ENCODE data around the gene CKLF.

The CKLF gene

DNA sequence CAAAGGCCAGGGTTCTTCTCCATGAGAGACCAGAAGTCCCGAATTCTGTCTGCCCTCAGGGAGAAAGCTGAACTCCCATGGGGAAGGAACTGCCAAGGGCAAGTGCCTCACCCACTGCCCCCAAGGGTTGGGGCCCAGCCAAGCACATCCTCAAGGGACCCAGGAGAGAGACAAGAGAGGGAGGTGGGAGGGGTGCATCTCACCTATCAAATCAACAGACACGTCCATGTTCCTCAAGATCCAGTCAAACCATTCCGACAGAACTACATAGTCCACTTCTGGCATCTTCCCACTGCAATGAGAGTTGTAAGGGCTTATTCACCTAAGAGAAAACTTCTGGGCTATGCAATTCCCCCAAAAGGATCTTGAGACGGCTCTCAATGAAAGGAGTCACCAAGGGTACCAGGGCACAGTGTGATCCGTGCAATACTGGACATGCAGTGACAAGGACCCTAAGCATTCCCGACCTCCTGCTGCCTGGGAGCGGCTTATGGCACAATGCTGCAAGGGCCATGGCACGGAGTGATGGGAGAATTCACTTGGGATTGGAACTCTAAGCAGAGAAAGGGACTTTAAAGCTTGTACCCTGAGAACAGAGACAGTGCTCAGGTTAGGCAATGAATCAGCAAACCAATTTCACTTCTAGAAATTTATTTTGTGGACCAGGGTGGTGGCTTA lies 34.7 kb upstream of the CKLF start:
- no peak for DNase-seq

DNA sequence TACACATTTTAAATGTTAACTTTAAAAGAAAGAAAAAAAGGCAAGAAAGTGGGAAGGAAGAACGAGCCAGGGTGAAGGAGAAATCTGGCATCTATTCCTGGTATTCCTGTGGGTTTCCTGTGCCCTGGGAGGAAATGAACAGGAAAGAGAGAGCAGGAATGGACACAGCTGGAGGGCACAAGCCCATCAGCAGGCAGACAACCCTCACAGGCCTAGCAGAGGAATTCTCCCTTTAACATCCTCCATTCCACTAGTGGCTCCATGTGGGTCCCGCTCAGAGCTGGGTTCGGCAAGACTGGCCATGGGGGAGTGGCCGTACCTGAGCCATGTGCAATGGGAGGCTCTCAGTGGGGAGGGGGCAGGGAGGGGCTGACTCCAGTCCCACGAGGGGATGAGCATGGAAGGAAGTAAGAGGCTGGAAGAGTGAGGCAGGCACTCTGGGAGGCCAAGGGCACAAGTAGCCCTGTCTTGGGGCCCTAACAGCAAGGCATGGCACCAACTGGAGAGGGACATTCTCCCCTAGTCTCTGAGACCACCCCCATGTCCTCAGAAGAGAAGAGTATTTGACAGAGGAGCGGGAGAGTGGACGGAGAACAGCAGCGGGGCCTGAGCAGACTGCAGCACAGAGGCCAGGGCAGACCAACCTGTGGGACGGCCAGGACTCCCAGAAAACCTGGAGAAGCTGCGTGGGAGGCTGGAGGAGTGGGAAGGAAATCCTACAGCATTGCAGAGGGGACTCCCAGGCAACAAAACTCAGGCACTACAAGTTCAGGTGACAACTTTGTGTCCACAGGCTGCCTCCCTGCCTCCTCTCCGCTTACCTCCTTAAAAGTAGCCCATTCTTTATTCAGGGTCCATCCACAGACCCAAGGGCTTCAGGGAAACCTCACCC lies 32.6 kb upstream of the CKLF start:
- DNase-seq, result no peak

DNA sequence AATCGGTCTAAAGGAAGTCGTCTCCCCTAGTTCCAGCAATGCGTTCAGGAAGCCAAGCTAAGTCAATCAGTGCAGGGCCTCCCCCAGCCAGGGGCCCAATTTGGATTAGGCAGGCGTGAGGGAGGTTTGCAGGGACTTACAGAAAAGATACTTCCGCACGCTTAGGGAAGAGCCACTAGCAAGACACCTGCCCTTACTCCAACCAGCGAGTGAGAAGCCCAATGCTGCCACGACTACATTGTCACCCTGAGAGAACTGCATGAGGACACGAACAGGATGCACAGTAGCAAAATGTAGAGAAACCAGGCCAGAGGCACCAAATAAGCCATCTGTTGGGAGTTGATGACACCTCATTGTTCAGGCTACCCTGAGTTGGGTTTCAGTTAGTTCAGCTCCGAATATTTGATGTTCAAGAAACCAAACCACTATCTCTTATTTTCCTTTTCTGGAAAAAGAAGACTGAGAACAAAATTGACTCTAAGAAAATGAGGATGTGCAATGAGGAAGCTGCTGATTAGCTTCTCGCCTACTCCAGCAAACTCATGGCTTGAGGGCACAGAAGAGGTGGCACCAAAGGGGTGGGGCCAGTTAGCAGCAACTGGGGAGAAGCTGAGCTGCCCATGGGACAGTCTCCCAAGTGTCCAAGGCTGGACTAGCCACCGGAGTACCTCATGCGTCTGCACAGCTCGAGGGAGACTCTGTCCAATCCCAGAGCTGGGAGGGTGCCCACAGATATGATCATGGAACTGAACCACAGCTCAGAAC lies 31.8 kb upstream of the CKLF start:
- DNase-seq, result peak in 1 of 5 donors; percentile 41

DNA sequence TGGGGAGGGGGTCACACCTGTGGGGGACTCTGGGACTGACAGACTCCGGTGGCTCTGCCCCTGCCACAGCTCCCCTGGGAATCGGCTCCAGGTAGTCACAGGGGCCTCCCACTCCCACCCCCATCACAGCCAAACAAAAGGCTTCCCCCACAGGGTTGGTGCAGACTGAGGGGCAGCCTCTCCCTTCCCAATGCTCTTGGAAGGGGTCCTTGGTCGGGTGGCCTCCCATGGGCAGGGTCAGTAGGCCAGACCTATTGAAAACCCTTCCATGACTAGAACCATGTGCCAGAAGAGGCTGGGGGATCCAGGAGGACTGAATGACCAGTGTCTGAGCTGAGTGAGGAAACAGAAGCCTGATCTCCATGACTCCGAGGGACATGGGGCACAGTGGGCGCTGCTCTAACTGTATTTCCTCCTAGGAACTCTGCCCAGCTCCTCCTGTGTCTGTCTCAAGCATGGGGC lies 31.1 kb upstream of the CKLF start:
- no peak for DNase-seq

DNA sequence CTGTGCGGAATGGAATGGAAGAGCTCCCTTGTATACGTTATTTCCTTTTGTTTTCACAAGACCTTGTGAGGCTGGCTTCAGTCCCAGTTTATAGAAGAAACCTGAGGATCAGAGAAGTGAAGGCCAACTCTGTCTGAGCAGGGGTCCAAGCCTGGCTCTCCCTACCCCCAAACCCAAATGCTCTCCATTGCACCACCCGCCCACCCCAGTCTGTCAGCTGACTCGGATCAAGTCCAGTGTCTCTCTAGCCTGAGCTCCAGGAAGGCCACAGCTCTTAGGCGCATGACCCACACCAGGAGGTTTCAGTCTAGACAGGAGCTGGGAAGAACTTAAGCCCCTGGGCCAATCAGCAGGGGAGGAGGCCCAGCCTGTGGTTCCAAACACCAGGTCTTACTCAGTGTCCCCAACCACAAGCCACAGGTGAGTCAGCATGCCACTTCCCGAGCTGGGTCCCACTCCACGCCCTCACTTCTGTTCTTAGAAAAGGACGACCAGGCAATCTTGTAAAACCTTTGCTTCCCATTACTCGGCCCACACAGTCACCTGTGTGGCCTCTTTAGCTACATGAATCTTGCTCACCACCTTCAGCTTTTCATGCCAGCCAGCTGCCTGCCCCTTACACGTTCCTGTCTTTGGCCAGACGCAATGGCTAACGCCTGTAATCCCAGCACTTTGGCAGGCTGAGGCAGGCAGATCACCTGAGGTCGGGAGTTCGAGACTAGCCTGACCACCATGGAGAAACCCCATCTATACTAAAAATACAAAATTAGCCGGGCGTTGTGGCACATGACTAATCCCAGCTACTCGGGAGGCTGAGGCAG lies 30.2 kb upstream of the CKLF start:
- DNase-seq, result peak; percentile 54 to 98 (median 71)

DNA sequence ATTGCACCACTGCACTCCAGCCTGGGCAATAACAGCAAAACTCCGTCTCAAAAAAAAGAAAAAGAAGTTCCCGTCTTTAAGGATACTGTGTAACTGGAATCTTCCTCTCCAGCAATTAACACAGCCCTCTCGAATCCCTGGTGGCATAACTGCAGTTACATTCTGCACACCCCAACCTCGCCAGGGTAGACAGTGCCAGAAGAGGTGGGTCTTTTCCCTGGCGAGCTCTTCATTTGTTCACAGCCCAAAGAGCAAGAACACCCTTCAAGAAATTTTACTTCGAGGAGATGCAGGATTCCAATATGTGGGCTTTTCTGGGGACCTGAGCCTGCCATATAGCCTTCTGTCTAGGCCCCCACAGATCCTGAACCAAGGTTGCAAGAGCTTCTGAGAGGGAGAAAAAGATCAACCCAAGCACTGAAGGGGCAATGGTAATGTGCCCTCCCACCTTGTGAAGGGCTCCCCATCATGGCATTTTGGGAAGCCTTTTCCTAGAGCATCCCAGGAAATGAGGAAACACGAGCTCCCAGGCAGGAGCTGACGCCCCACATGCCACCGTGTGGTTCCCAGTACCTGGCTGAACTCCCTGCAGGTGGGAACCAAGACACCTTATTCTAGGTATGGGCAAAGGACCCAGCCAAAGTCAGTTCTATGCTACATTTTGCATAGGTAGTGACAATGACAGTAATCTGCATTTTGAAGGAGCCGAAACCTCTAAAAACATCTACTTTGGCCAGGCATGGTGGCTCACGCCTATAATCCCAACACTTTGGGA lies 29.4 kb upstream of the CKLF start:
- no peak for DNase-seq

DNA sequence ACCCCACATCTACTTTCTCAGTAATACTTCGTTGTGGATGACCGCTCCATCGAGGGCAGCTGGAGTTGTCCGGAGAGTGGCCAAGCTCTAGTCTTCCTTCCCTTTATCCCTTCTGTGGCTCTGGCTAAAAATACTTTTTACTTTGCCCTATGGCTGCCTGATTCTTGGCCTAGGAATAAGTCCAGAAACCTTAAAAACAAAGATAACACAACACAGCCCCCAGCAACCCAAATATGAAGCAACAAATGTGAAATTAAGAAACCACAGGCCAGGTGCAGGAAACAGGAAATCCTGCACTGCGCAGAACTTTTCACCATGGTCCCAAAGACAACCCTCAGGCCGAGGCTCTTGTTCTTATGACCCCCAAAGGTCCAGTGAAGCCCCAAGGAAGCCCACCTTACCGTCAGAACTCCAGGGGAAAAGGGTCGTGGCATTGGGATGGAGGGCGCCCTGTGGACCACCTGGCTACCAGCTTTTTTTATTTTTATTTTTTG lies 28.5 kb upstream of the CKLF start:
- peak in 3 of 5 donors; percentile 19 to 87 (median 21) for DNase-seq

DNA sequence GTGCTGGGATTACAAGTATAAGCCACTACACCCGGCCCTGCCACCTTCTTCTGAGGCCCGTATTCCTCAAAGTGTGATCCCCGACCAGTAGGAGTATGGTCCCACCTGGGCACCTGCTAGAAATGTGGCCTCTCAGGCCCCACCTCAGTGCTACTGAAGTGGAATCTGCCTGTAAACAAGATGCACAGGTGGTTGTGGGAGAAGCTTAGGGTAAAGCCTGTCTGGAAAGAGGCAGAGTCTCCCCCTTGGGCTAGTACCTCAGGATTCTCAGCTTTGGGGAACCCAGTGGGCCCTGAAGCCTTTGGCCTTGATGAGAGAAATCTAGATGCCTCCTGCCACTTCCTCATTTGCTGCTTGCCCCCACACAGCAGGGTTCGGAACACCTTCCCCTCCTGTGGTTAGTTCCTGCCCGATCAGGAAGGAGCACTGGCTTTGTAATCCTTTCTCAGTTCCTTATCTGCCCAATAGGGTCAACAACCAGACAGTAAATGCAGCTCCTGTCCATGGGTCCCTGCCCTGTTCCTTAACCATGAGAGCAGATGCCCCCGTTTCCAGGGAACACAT lies 27.7 kb upstream of the CKLF start:
- peak in 1 of 5 donors; percentile 72 for DNase-seq

DNA sequence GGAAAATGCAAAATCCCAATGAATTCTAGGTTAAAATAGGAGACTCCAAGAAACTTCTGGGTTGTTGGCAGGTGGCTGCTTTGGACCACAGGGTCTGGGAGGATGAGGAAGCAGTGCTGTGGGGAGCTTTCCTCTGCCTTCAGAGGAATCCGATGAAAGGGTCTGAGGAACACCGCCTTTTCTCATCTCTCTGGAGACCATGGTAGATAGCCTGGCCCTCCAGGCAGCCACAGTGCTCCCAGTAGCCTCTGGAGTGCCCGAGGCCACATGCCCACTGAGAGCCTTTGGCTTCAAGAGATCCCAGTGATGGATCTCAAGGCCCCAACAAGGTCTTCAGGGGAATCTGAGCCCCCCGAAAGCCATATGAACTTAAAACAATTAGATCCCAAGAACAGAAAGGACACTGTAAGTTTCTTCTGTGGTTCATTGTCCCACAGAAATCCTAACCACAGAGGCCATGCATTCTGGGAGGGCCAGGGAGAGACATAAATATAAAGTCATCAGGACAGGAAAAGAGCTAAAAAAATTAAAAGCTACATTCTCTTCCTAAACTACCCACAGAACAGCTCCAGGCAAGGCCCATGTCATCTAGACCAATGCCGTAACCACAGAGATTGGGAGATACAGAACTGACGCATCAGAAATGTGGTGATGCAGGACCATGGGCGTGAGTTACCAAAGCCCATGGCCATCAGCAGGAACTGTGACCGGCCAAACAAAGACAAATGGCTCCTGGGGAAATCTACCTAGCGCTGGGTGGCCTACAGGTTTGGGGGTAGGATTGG lies 26.8 kb upstream of the CKLF start:
- no peak for DNase-seq

DNA sequence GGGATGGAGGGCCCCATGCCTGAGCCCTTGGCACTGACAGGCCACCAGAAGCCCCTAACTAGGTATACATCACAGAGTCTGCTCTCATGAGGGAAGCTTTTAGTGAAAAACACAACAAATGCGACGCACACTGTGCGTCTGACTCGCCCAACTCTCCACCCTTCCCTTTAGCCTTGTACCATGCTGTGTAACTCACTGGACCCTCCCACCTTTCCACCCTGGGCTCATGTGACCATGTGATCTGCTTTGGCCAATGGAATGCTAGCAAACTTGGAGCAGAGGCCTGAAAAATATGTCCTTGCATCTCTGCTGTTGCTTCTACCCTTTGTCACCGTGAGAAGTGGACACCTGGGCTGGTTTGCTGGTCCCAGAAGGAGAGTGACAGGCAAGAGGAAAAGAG lies 24.1 kb upstream of the CKLF start:
- DNase-seq, result no peak

DNA sequence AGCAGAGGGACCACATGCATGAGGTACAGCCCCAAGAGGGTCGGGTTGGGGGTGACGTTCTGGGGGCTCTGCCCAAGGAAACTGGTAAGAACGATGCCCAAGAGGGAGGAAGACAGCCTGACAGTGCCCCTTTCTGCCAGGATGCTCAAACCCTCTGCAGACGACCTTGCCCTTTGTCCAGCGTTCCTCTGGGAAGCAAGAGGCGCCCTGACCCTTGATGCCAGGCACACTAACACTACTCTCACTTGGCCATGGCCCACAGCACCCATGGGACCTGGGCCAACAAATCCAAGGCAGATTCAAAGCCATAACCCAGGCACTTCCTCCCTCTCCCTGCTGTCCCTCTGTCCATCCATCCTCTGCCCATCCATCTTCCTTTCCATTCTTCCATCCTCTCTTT lies 22.9 kb upstream of the CKLF start:
- DNase-seq, result no peak

DNA sequence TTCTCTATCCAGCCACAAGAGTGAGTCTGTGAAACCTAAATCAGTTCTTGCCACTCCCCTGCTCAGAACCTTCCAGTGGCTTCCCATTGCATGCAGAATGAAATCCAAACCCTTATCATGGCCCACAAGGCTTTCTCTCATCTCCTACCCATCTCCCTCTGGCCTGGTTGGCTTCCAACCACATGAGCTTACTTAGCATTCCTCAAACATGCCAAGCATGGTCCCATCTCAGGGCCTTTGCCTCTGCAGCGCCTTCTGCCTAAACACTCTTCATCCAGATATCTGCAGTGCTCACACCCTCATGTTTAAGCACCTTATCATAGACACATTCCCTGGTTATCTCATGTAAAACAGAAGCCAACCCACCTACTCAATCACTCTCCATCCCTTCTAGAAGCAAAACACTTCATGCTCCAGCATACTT lies 18.0 kb upstream of the CKLF start:
- DNase-seq, result no peak

DNA sequence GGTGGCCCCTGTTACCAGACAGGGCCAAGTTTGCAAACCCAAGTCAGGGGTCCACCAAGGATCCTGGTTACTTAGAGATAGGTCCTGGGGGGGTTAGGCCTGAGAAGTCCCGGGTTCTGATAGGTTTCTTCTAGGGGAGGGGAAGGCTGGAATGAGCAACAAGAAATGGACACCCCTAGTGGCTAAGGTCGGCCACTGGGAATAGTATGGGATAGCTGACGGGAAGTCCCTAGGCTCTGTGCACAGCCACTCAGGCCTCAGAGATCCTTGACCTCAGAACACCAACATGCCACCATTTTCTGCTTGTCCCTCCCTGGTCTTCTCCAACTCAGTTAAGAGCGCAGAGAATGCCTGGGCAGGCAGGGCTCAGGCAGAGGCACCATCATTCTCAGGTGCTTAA lies 15.9 kb upstream of the CKLF start:
- no peak for DNase-seq

DNA sequence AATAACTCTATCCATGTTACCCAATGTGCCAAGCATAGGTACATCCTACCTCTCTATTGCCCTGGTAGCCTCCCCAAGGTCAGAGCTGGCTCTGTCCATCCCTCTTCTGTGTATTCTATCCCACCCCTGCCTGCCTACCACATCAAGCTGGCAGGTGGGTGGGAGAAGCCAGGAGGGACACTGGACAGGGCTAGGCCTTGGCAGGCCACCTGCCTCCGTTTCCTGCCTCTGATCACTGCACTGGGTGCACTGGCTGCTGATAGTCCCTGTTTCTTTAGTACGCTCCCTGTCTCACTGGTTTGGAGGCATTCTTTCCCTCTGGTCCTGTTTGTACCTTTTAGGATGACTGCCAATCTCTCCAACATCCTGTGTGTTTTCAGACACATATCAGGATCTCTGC lies 15.1 kb upstream of the CKLF start:
- no peak for DNase-seq

DNA sequence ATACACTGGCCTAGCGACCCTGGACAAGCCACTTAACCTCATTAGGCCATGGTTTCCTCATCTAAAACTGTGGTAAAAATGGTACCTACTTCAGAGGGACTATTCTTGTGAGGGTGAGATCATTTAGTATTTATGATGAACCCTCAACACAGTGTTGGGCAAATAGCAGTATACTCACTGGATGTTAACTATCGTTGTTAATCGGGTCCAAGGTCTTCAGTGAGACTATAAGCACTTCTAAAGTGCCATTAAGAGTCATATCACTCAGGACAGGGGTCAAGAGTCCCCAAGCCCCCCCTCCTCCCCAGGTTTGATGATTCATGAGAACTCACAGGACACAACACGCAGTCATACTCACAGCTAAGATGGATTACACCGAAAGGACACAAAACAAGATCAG lies 13.5 kb upstream of the CKLF start:
- no peak for DNase-seq

DNA sequence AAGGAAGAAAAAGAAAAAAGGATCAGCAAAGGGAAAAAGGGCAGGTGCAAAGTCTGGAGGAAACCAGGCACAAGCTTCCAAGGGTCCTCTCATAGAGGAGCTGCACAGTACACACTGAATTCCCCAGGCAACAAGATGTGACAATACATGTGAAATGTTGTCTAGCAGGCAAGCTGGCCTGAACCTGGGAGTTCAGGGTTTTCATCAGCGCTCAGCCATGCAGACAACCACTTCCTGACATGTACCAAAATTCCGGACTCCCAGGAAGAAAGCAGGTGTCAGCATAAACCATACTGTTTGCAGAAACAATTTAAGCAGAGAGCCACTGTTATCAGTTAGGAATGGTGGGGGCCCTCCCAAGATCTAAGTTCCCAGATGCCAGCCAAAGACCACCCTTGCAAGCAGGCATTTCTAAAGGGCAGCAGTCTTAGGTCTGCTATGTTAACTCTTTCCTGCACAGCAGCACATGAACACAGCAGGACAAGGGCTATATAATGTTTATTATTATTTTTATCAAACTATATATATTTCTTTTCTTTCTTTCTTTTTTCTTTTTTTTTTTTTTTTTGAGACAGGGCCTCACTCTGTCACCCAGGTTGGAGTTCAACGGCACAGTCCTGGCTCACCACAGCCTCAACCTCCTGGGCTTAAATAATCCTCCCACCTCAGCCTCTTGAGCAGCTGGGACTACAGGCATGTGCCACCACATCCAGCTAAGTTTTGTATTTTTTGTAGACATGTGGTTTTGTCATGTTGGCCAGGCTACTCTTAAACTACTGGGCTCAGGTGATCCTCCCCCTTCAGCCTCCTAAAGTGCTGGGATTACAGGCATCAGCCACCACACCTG lies 12.5 kb upstream of the CKLF start:
- DNase-seq, result no peak

DNA sequence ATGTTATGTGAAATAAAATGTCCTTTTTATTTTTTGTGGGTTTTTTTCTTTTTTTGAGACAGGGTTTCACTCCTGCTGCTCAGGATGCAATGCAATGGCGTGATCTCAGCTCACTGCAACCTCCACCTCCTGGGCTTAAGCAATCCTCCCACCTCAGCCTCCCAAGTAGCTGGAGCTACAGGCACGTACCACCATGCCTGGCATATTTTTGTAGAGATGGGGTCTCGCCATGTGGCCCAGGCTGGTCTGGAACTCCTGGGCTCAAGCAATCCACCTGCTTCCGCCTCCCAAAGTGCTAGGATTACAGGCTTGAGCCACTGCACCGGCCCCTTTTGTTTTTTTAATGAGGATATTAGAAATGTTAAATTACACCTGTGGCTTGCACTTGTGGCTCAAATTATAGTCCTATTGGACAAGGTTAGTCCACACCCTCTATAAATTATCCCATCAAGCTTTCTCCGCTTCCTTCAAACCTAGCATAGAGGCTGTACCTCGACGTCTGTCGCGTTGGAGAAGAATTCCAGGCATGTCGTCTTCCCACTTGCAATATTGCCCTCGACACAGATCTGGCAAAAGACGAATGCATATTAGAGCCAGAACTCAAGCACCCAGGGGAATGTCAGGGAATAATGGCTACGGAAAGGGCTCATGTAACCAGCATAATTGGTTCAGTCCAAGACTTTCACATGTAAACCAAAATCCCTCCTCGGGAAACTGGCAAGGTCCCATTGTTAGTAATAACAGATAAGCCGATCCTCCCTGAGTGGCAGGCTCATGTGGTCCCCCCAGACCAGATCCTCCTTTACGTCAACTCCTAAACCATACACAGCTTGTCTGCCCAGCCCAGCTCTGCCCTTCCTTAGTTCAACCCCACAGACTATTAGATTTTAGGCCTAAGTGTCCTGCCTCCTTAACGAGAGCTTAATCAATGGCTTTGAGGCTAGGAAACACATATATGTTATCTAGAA lies 10.7 kb upstream of the CKLF start:
- DNase-seq, result no peak

DNA sequence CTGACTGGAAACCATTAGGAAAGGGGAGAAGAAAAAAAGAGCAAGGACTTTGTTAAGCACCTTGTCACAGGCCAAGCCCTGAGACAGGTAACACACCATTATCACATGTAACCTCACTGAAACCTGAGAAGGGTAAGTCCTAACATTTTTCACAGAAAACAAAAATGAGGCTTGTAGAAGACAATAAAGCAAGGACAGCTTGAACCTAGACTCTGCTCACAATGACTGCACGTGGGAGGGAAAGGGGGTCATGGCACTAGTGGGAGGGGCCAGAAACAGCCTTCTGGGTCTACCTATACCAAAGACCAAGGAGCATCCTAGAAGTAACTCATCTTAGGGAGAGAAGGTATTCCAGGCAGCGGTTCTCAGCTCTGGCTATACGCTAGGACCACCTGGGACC lies 10.0 kb upstream of the CKLF start:
- no peak for DNase-seq
